22Rv1 (cell line): ENCODE measurements around the gene KCNQ1OT1.

ENCODE experiments used
- CTCF ChIP-seq: fragments of 450-650 bp; IDR thresholded peaks from 2 replicates; pipeline ENCODE4 v1.5.1; 2017; ENCODE audit warnings: mild to moderate bottlenecking
- ZFX ChIP-seq: fragments of 450-650 bp; IDR thresholded peaks from 2 replicates; pipeline ENCODE4 v1.6.1; 2017; ENCODE audit warnings: antibody characterized with exemption, borderline replicate concordance

GRCh38 chr11:2662024-2662312, 37.8 kb downstream of the KCNQ1OT1 start:
- TF ChIP-seq CTCF = no peak
- no peak for TF ChIP-seq ZFX
